ENCODE measurements around the gene SERGEF.
A peak's percentile ranks its signal among the peaks of the same experiment; 100 is the strongest.

The SERGEF gene

DNA sequence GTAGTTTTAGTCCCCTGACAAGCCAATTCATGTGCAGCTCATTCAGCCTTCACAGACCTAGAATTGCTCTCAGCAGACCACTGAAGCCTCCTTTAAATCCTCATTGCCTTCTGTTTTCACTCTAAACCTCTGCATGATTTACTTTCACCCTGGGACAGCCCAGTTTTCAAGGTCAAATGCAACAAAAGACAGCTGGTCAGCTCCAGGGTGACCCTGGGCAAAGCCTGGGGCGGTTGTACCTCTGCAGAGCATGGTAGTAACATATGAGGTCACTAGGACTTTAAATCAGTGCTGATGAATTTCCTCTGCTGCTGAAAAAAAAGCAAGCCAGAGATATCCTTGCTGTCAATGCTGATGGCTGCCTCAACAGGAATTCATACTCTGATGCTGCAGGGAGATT is 62.2 kb downstream of the SERGEF start:
- DNase-seq, result no peak

DNA sequence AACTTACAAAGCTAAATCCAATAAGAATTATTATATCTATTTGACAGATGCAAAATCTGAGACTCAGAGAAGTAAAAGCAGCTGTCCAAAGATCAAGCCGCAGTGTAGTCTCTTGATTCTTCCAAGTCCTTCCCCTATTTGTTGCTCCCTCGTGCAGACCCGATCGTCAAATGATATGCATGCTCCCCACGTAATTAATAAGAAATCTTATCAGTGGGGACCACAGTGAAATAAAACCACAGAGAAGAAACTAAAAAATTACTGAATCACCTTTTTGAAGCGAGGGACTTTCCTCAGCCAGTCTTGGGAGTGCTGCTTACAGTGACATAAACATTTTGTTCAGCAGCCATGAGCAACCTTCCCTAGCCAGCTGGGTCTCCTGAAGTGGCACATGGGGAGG is 64.6 kb downstream of the SERGEF start:
- no peak for DNase-seq

DNA sequence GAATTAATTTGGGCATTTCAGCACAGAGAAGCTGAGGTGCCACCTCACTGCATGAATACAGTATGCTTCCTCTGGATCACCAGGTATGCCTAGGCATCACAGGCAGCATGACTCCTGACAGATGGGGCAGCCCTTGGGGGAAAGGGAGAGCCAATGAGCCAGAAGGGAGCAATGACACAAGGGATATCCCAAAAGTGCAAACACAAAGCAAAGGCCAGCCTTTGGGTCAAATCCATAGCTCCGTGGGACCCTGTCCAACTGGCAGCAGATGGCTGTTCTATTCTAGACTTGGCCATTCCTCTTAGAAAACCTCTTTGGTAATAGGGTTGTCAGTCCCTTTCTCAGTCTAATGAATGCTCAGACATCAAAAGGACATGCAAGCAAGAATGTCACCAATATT is 73.3 kb downstream of the SERGEF start:
- no peak for DNase-seq

DNA sequence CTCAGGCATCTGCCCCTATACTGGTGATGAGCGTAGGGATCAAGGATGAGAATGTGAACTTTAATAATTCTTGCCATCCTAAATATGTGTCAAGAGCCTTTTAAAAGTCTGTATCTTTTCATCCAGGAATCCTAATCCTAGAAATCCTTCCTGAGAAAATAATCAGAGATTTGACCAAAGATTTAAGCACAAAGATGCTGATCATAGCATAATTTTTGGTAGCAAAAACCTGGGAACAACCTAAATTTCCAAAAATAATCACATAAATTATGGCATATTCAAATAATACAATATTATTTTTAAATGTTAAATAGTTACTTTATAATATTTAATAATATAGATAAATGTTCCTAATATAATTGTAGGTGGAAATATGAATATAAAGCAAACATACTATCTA is 76.1 kb downstream of the SERGEF start:
- DNase-seq, result no peak

- peak; percentile 60 for DNase-seq
These were observed 78.7 kb downstream of the SERGEF start for GRCh38 chr11:17934194-17934593.

GRCh38 chr11:17933708-17934107 is 79.1 kb downstream of the SERGEF start:
- no peak for DNase-seq

DNA sequence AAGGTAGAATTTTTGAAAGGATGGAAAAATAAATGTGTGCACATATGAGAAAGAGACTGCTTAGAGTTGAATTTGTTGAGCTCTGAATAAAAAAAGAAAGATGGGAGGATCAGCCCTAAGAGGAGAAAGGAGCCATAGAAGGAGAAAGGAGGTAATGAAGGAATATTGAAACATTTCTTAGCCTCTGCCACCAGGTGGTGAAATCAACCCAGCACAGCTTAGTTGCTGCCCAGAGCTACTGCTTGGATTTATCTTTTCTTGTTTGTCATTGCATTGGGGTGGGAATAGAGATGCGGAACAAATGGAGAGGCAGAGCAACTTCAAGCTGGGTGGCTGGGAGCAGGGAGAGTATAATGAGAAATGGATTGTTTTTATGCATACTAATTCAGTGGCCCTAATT is 80.4 kb downstream of the SERGEF start:
- no peak for DNase-seq

- no peak for DNase-seq
These were observed 81.3 kb downstream of the SERGEF start for GRCh38 chr11:17931595-17931994.

GRCh38 chr11:17930544-17931125 is 82.2 kb downstream of the SERGEF start:
- peak; percentile 14 for DNase-seq

DNA sequence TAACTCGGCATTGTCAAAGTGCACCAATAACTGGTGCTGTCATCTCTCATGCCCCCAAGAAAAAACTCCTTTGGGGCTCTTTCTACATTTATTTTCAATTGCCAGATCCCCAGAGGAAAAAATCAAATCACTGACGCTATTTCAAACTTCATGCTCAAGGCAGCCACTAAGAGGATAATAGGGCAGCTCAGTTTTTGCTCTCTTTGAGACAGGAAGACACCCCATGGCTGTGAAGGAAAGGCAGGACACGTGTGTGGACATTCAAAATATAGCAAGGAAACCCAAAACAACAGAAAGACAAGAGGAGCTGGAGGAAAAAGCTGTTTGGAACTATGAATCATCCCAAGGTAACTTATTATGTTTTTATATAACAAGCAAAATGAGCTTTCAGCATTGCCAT is 83.7 kb downstream of the SERGEF start:
- DNase-seq, result no peak

DNA sequence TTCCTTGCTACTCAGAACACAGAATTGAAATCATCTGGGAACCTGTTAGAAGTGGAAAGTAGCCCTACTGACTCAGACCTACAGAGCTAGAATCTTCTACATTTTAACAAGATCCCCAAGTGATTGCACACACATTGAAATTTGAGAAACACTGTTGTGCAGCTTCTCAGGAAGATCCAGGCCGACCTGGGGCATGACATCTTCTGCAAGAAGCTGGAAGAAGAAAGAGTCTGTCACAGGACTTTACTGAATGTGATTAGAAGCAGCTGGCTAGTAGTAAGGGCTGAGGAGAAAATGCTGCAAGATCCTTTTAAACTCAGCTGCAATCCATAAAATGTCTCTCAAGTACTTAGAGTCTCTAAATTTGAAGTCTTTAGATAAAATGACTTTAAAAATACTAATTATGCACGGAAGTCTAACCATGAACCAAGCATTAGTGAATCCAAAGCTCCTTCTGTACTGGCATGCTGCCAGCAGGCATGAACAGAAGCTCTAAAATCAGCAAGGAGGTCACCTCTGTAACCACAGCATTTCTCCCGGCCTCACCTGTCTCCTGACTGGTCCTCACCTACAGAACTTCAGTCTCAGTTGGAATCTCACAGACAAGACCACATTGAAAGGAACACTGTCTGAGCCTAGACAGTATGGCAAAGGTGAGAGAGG is 85.0 kb downstream of the SERGEF start:
- no peak for DNase-seq

DNA sequence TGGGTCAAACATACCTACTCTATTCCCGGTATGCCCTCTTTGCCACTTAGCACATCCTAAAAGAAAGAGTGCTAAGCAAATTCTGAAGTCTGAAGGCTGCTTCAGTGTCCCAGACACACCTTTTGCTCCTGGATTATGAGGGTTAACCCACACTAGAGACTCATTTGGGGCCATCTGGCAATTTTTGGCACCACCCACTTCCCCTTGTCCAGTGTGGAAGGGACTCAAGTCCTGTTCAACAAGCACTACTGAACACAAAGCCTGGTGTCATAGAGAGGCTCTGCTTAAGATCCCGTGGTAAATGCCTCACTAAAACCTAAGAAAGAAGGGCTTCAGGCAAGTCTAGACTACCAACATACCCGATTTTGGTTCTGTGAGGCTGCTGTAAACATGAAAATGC is 85.8 kb downstream of the SERGEF start:
- DNase-seq, result no peak

DNA sequence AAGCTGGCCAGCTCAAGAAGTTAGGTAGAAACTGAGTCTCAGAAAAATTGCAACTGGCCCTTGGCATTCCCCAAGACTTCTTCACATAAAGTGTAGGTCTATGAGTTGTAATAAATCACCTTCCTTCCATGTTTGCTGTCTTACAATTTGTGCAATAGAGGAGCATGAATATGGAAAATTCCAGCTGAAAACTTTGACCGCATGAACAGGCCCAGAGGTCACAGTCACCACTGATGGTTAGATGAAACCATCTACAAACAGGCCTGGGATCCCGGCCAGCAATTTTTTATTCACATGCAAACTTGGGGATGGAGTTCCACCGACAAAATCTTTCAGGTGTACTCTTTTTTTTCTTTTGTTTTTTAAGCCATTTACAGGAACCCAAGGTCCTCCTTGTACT is 88.1 kb downstream of the SERGEF start:
- DNase-seq, result no peak

DNA sequence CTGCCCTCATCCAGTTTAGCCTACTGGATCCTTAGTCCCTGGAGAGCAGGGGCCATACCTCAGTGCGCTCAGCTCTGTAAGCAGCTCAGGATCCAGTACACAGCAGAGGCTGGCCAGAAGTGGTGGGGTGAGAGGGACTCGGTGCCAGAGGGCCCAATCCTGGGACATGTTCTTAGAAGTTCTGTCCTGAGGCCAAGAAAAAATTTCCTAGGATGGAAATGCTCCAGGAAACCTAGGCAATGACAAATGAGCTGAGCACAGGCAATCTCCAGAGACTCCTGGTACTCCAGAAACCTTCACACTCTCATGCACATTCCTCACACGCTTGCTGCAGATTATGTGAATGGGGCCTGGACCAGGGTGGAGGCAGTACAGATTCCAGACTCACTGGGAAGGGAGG is 89.6 kb downstream of the SERGEF start:
- no peak for DNase-seq

GRCh38 chr11:17922416-17922788 is 90.4 kb downstream of the SERGEF start:
- no peak for DNase-seq

DNA sequence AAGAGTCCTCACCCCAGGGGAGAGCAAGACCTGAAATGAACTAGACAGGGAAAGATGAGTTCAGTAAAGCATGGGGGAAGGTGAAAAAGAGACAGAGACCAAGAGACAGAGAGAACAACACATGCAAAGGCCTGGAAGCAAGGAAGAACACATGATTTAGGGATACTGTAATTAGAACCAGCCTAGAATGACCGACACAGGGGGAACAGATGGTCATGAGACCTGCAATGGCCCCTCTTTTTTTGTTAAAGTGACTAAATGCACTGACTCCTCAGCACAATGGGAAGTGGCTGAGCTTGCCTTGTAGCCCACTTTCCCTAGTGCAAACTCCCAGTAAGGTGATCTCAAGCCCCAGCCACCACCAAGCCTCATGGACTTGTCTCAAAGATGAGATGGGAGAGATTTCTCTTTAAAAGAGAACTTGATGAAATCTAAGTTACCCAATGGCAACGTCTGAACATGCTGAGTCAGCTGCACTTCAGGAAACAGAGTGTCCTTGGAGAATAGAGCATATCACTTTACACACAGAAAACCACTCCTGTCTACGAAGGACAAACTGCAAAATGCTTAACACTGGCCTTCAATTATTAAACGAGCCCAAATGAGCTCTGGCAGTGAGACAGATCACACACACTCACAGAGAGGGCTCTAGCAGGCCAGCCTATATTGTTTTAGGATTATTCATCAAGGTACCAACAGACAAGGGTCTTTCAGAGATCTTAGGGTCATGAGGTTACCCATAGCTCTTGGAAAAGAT is 91.0 kb downstream of the SERGEF start:
- no peak for DNase-seq

DNA sequence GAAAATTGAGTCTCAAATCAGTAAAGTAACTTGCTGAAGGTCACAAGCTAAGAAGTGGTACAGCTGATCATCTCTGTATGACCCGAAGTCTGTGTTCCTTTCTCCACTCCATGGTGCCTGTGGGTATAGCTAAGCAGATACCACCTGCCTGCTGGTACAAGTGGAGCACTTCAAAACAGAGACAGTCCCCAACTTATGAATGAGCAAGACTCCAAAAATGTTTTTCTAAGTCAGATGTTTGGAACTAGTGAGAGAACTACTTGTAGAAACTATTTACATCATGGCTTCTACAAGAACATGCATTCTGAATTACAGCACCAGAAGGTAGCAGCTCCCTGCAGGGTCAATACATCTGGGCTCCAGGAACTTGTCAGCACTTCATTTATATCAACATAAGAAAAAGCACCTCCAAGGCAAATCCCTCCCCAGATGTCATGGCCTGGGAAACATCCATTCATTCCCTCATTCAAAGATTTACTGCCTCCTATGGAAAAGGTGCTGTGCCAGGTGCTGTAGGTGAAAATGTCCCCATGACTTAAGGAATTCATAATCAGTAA is 94.7 kb downstream of the SERGEF start:
- DNase-seq, result no peak

DNA sequence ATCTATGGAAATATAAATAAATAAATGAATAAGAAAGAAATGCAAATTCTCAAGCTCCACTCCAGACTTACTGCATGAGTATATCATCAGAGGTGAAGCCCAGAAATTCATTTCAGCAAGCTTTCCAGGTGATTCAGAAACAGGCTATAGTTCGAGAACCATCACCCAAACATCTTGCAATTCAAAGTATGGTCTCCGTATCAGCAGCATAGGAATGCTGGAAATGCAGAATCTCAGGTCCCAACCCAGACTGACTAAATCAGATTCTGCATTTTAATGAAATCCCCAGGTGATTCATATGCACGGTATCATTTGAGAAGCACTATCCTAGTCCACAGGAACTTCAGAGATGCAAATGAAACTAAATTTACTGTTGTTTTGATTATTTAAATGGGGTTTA is 95.3 kb downstream of the SERGEF start:
- no peak for DNase-seq

DNA sequence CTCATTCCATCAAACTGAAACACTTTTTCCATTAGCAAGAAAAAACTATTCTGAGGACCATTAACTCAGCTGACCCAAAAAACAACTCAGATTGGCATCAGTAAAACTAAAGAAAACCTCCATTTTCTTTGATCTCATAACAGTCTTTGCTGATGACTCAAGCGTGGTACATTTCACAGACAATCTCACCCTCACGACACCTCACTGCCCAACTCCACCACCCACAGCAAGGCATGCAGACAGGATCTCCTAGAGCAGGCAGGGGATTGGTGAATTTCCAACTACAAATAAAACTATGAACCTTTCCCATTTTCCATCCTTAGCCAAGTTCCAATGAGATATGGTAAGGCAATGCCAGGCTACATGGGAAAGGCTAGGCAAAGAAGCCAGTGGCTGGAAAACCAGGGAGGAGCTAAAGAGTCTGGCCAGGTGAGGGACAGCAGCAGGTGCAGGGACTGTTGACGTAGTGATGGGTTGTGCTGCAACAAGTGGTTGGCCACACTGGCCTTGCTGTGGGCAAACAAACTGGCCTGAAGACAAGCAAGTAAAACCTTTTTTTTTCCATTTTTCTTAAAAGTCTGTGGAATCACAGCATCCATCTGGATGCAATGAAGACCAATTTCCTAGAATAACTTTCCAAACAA is 97.2 kb downstream of the SERGEF start:
- DNase-seq, result no peak

- no peak for DNase-seq
These were observed 97.9 kb downstream of the SERGEF start for GRCh38 chr11:17914957-17915356.

DNA sequence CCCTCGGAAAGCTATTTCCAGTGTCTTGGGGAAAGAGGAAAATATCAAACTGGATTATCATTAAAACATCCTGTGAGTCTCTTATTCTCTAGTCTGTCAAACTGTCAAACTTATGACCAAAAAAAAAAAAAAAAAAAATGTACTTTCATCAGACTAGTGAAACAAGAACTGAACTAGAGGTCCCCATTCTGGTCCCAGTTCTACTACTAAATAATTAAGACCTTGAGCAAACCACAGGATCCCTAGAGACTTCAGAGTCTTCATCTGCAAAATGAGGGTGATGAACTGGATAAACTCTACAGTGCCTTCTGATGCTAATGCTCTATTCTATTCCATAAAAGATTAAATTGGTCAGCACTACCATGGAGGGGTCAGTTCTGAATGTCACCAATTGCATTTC is 105.8 kb downstream of the SERGEF start:
- no peak for DNase-seq

- no peak for DNase-seq
These were observed 106.4 kb downstream of the SERGEF start for GRCh38 chr11:17906436-17906835.

- no peak for DNase-seq
These were observed 107.4 kb downstream of the SERGEF start for GRCh38 chr11:17905477-17905876.

DNA sequence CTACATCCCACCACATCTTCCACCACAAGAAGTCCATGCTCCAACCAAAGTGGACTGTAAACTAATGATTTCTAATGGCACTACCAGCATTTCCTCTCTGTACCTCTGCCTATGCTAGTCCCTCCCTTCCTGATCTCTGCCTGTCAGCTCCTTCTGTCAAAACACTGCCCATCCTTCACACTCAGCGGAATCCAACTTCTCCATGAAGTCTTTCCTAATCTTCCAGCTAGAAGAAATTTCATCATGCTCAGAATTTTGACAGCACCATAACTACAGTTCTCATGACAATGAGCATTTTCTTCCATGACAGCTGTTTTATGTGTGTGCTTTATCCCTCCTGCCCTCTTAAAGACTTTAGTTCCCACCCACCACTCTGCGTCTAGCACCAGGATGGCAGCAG is 111.4 kb downstream of the SERGEF start:
- no peak for DNase-seq

All from NCI-H1417 treated with DMSO at 0.1 percent for 48 hours (cell line).